Right kidney (tissue), 1 donor: ENCODE data around the gene STRBP.

Source experiments
- DNase-seq: peaks from one replicate; pipeline ENCODE4 v3.0.0-alpha.2; 2016

The STRBP gene

DNA sequence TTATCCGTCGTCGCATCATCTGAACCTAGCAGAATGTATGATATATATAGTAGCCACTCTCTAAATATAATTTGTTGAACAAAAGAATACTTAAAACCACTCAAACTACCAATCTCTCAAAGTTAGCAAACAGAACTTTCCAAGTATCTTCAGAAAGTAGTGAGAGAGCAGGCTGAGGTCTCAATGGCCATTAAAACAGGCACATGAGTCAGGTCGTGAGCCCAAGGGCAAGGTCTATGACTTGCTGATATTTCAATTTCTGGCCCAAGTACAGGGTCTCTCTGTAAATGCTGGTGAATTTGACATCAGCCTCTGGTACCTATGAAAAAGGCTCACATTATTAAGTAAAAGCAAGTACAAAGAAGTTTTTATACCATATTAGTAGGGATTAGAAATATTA, 139.8 kb downstream of the STRBP start:
- DNase-seq, result no peak

DNA sequence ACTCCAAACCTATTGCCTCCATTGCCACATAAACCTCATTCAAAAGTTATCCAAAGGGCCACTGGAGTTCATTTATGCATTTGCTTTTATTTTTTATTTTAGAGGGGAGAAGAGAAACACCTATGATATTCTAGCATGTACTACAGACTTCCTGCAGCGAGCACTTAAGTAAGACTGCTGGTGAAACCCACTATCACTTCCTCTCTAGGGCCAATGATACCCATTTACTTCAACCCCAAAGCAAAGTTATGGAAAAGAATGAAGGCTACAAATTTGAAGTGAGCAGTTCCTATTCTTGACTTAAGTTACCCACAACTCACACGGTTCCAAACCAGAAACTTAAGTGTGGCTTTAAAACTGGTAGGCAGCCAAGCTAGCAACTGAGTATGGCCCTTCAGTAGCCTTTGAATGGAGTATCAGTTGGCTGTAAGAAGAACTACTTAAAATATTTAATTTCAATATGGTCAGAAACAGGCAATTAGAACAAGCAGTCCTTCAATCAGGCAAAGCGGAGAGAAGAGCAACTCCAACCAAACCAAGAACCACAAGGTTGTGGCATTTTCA, 140.8 kb downstream of the STRBP start:
- no peak for DNase-seq

DNA sequence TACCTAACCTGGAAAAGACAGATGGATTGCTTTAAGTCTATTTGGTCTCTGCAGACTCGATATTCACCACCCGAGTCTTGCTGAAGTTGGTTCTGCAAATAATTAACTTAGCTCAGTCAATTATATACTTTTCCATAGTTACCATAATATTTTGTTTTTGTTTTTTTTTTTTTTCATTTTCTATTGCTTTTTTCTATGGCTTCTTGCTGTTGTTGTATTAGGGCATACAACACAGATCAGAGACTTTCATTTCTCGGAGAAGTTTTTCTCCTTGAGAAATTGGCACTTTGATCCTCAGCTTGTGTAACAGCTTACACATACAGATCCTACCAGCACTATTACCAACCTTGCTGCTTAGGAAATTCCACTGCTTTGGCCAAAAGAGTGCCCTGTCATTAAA, 146.9 kb downstream of the STRBP start:
- DNase-seq, result no peak

DNA sequence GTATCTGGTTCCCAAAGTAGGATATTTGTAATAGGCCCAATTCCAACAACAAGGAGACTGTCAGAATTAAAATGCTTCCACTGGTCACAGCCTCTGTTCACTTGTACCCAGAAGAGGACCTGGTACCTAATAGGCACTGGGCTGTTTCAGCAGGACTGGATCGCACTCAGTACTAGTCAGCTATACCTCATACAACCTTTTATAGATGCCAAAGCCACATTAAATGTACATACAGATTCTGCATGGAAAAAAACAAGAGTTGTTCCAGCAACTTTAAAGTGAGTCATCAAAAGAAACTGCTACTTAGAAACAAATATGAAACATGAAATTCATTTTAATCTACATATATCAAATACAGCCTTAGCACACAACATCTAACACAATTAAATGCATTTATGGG, 147.4 kb downstream of the STRBP start:
- no peak for DNase-seq

DNA sequence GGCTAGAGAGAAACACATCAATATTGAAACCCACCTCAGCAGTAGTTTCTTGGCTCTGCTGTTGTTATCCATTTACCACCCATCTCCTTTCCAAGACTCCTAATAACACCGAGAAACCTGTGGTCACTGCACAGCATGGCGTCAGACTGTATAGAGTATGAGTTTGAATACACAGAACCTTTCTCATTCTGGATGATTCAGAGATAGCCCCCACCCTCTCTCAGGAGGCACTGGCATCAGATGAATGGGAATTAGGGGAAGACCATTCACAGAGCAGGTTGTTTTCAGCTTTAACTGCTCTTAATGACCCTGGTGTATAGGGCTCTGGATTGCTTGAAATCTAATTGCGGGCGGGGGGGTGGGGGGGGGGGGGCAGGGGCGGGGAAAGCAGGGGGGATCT, 148.3 kb downstream of the STRBP start:
- DNase-seq, result no peak

DNA sequence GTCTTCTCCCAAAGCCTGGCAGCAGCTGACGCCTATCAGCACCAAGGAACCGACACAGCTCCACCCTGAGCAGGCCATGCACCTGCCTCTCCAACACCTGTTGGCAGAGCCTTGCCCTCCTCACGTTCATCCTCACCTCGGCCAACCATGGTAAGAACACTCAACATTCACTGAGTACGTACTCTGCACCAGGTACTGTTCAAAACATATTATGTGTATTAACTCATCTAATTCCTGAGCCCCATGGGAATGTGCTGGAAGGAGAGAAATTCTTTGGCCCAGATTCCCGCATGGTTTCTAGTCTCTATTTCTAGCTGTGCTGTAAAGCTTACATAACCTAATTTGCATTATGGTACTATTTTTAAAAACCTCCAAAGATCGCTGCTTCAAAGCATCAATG, 148.8 kb downstream of the STRBP start:
- DNase-seq, result no peak

DNA sequence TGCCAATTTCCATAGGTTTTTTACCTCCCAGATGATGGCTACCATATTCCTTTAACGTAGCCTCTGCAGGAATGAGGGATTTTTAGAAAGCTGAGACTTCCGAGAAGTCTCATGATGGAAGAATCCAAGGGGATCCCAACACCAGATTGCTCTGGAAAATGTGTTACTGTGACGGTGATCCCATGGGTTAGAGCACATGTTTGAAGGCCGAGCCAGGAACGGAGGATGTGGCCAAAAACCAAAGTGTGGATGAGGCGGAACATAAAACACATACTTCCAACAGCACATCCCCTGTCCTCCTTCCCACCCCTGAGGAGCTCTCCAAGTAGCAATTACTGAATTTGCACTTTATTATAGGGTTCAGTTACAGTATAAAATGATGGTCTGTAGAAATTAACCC, 152.3 kb downstream of the STRBP start:
- no peak for DNase-seq

DNA sequence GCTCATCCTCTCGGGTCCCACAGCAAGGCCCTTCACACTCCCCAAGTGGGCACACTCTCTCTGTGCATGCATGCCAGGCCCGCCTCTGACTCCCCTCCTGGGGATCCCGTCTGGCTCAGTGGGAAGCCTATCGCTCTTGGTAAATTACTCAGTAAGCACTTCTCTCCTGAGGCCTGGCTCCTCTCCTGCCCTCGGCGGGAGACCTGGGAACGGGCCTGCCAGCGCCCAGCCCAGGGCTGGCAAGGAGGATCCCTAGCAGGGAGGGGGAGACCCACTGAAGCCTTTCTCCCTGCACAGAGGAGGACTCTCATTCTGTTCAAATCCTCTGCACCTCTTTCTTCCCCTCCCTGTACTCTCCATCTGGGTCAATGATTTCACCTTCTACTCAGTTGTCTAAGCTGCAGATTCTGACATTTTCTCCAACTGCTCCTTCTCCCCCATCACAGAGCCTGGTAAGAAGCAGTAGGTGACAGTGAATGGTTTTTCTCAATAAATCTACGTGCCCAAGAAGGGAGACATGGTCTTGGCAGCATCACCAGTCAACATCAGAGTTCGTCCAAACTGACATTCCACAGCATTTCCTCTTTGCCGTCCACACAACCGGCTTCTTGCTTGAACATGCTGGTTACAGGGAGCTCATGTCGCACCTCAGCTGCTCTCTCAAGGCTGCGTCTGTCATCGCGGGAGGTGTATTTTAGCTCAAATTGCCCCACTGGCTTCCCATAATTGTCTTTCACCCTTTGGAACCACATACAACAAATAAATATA, 153.1 kb downstream of the STRBP start:
- no peak for DNase-seq

DNA sequence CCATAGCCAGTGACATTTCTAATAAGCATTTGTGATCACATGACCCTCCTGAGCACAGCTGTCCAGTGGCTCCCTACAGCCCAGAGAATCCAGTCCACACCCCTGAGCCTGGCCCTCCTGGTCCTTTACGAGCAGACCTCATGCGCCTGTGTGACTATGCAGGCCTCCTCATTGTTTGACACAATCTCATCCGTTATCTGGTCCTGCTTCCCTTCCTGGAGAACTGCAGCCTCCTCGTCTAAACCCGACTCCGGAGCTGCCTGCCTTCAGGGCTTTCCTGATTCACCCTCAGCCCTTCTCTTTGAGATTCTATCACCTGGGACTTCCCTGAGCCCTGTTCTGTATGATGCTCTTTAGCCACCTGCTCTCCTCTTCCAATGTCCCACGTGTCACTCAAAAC, 155.2 kb downstream of the STRBP start:
- no peak for DNase-seq

DNA sequence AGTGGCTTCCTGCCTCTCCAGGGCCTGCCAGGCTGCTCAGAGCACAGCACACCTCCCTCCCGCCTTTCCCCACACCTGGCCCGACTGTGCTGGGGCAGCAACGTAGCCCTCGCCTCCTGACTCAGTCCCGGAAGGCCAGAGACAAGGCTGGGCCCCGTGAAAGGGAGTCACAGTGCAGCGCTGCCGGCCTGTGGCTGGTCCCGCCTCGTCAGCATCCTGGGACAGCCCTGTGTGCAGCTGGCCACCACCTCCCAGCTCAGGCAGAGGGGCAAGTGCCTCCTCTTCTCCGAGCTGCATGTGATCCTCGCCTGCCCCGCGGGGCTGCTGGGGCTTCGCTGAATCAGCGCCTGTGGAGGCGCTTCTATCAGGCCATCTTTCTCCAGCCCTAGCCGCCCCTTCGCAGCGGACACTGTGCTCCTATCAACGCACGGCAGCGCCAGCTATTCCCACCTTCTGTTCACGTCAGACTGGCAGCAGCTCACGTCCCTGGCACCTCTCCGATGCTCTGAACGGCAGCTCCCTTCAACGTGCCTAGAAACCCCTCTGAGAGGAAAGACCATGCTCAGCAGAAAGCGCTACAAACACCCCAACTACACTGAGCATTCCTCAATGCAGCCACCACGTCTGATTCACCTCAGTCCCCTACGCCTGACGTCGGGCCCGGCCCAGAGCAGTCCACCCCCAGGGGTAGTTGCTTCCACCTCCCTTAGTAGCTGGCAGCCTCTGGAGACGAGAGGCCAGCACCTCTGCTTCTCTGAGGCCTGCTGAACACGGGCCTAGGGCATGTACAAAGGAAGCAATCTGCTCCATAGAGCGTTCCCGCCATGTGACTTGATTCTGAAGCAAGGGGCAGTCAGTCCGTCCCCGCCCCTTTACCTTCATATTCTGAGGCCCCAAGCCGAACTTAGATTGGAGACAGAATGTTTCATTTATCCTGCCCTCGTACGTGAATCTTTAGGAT, 156.1 kb downstream of the STRBP start:
- peak; percentile 29 for DNase-seq

DNA sequence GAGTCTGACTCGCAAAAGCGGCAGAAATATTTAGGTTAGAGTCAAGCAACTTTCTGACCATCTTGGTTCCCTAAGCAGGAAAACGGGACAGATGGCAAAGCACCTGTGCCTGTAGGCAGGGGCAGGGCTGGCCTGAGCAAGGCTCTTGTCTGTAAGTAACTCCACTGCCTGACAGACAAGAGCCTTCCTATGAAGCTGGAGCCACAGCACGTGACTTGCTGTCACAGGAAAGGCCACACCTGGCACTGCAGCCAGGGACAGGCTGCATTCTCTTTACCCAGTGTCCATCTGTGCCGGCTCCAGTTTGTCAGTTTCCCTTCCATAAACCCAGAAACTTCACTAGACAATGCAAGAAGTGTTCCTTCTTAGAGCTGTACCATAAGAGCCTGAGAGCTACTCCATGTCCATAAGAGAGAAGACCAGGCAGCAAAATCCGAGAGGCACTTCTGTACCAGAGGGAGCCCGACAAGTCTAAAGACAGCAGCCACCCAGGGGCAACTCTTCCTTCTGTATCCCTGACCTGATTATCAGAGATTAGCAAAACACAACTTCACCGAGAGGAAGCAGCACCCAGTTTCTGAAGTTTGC, 156.9 kb downstream of the STRBP start:
- DNase-seq, result no peak

DNA sequence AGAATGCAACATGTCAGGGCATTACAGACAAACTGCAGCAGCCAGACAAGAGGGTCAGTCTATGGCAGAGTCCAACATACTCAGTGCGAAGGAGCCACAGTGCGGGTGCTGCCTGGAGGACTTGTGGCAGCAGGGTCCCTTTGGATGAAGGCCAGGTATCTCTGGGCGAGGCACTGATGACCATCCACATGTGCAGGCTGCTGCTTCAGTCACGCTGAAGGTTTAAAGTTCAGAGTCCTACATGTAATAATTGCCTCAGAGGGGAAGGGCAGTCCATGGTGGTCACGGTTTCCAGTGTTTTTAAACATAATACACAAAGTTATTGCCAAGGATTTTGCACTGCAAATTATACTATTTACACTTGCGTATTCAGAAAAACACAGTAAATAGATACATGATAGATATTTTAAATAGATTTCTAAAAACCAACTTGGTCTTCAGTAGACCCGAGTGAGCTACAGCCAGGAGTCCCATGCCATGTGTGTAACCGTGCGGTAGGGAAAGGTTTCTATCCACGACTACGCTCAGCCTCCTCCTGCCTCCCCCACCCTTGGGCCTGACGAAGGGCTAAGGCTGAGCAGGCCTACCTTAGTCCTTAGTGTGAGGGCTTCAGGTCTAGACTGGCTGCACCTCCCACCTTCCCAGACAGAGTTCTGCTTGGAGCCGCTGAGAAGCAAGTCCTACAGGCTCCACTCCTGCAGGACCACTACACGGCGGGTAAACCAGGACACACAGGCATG, 158.7 kb downstream of the STRBP start:
- no peak for DNase-seq

DNA sequence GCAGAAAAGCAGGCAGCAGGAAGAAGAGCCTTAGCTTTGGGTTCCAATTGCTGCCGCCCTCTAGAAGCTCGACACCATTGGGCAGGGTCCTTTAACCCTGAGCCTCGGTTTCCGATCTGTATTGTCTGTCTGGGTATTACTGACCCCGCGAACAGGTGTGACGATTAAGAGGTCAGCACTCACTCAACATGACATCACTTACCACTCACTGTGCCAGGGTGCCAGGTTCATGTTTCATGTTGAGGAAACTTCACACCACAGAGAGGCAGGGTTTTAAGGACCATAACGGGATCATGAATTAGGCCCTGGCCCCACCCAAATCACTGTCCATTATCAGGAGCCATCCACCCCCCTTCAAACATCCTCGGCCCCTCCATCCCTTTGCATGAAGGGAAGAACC, 159.4 kb downstream of the STRBP start:
- DNase-seq, result no peak

DNA sequence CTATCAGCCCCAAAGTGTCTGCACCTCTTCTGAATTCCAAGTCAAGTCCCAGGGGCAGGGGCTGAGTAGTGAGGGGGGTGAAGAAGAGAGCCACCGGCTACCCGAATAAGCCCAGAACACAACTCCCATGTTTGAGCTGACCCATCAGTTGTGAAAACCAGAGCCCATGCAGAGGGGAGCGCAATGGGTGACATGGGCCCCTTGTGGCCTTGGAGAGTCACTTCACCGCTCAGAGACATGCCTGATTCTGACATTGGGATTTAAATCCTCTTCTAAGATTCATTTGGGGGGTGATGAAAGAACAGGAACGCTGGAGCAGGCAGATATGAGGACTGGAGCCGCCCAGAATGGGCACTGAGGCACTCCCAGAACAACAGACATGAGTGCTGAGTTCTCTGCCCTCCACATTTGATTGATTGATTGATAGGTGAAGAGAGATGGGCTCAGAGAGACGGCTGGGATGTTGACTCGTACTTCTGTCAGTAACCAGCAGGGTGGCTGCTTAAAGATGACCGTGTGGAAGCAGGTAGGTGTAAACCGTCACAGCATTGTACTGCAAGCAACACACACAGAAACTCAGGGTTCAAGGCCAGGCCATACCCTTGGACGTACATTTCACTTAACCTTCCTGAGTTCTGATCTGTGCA, 160.6 kb downstream of the STRBP start:
- DNase-seq, result no peak

DNA sequence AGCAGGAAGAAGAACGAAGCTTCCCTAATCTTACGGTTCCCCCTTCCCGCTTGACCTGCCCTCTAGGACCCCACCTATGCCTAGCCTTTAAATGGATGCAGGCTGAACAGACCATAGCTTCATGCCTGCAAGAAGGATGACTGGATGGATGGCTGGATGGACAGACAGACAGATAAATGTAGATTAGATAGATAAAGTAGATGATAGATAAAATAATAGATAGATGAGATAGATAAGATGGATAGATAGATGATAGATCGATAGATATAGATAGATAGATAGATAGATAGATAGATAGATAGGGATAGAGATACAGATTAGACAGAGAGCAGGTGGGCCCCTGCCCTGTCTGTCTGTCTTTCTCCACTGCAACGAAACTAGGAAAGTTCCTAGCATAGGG, 162.9 kb downstream of the STRBP start:
- DNase-seq, result no peak

DNA sequence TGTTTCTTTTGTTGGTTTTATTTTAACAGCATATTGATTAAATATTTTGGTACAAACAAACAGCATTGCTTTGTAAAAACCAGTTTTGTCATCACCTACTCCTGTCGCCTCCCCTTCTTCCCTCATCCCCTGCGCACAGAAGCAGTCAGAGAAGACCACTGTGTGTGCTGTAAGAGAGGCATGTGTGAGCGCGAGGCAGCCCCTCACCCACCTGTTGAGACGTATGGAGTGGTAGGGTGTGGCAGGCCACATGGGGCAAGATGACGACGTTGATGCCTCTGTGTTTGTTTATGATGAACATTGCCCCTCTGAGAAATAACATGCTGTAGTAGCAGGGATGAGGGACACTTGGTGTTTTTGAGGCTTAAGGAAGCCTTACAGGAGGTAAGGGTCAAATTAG, 163.6 kb downstream of the STRBP start:
- no peak for DNase-seq

DNA sequence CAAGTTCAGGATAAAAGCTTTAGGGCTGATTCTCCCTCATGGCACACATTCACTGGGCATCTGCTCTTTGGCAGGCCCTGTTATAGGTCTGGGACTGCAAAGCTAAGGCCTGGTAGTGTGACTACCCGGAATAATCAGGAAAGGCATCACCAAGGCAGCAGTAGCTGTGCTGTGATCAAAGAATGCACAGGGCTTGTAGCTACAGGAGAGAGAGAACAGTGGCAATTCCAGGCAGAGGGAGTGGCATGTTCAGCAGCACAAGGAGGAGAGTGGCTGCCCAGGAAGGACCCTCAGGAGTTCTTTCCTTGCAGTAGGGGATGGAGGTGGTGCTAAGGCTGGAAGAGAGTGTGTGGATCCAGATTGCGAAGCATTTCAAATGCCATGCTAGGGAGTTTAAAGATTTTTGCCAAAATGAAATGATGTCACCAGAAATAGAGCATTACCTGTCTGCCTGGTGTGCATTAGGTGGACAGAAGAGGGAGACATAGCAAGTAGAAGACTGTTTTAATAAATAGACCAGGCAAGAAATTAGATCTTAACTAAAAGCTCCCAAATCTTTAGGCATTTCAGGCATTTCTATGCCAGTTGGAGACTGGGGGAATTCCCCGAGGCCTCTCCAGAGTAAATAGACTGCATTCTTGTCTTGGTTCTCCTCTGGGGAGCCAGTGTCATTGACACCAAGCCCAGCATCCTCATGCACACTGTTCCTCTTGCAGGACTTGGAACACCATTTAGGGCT, 165.8 kb downstream of the STRBP start:
- DNase-seq, result no peak

DNA sequence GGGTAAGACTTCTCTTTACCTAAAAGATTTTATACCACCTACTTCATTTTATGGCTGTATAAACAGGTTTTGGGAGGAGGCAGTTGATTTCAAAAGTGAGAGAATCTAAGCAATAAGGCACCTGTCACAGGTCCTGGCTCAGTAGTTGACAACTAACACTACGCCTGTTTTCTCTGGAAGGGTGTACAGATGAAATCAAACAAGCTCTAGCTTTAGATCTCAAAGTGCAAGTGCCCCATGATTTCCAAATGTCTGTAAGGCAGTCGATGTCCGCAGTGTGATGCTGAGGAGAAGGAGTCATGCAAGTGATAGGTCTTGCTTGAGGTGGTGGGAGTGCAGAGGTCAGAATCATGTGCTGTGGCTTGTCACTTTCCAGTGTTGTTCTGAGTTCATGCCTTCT, 168.8 kb downstream of the STRBP start:
- DNase-seq, result no peak

DNA sequence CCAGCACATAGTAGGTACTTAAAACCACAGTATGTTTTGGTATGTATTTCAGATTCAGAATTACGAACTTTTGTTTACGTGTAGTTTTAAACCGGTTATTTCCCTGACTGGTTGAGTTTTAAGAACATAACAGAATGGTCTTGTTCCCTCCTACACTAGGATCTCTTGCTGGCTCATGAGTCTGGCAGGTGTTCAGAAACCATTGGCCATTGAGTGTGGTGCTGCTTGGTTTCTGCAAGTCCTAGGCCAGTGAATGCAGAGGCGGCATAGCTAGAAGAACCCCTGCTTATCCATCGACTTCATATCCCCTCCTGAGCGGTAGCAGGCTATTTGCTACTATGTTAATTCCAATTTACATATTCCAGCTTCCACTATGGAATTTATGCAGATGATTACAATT, 169.3 kb downstream of the STRBP start:
- no peak for DNase-seq

DNA sequence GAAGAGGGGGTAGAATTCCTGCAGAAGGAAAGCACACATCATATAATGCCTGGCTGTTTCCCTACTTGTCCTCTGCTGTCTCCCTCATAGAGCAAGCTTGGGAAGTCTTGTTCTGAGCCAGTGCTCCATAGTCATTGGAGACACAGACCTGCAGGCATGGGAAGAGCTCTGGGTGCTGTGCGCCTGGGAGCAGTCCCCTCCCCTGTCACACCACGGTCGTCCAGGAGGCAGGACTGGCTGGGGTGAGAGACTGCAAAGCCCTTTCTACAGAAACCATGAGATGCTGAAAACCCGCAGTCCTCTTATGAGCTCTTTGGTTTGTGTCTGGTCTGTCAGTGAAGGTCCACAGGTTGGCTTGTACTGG, 170.3 kb downstream of the STRBP start:
- no peak for DNase-seq
